ENCODE results near the gene SRP9.

GRCh38 chr1:225771661-225772322 lies 5.8 kb upstream of the SRP9 start:
- TF ChIP-seq CTCF (IDR thresholded peaks at IDR 0.05) (no peak), POLR2A (IDR thresholded peaks at IDR 0.05) (no peak)
